HG03442 (cell line): Measurements from ENCODE around the gene SMPD4.
A peak's percentile ranks its signal among the peaks of the same experiment; 100 is the strongest.
"Not testable (repeated sequence)": the region's sequence is repeated elsewhere in the genome, so short reads cannot be mapped to it uniquely, and the experiment has no call there.

Experiments used
- ATAC-seq: cut with Tn5 transposase; IDR thresholded peaks from one replicate; pipeline ENCODE4 v1.9.1; 2021; ENCODE audit warnings: mild to moderate bottlenecking, moderate library complexity; ENCODE audit not compliant: unreplicated experiment

SMPD4 gene, protein sequence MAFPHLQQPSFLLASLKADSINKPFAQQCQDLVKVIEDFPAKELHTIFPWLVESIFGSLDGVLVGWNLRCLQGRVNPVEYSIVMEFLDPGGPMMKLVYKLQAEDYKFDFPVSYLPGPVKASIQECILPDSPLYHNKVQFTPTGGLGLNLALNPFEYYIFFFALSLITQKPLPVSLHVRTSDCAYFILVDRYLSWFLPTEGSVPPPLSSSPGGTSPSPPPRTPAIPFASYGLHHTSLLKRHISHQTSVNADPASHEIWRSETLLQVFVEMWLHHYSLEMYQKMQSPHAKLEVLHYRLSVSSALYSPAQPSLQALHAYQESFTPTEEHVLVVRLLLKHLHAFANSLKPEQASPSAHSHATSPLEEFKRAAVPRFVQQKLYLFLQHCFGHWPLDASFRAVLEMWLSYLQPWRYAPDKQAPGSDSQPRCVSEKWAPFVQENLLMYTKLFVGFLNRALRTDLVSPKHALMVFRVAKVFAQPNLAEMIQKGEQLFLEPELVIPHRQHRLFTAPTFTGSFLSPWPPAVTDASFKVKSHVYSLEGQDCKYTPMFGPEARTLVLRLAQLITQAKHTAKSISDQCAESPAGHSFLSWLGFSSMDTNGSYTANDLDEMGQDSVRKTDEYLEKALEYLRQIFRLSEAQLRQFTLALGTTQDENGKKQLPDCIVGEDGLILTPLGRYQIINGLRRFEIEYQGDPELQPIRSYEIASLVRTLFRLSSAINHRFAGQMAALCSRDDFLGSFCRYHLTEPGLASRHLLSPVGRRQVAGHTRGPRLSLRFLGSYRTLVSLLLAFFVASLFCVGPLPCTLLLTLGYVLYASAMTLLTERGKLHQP

GRCh38 chr2:130181325-130181879 lies at the start of gene SMPD4:
Gene SMPD4, minus strand, starts transcription at chr2:130181602. Its CDS starts 5,010 bp downstream, at chr2:130176592.
- ATAC-seq, result peak; percentile 52

DNA sequence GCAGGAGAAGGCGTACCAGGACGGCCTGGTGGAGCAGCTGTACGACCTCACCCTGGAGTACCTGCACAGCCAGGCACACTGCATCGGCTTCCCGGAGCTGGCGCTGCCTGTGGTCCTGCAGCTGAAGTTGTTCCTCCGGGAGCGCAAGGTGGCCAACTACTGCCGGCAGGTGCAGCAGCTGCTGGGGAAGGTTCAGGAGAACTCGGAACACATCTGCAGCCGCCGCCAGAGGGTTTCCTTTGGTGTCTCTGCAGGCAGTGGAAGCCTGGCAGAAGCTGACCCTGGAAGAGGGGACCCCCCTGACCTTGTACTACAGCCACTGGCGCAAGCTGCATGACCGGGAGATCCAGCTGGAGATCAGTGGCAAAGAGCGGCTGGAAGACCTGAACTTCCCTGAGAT lies 49.5 kb upstream of the SMPD4 start:
- not testable (repeated sequence) for ATAC-seq

- ATAC-seq, result not testable (repeated sequence)
Measured at GRCh38 chr2:130230376-130230775, 49.0 kb upstream of the SMPD4 start.

DNA sequence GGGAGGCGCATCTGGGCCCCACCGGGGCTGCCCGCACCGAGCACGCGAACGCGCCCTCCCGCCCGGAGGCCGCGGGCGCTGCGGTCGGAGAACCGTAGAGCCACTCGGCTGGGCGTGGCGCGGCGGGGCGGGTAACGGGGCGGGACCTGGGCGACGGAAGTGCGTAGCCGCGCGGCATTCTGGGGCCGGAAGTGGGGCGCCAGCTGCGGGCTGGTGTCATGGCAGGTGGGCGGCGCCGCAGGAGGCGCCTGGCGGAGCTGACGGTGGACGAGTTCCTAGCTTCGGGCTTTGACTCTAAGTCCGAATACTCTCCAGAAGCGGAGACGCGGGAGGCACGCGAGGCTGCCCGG lies 47.7 kb upstream of the SMPD4 start:
- not testable (repeated sequence) for ATAC-seq

DNA sequence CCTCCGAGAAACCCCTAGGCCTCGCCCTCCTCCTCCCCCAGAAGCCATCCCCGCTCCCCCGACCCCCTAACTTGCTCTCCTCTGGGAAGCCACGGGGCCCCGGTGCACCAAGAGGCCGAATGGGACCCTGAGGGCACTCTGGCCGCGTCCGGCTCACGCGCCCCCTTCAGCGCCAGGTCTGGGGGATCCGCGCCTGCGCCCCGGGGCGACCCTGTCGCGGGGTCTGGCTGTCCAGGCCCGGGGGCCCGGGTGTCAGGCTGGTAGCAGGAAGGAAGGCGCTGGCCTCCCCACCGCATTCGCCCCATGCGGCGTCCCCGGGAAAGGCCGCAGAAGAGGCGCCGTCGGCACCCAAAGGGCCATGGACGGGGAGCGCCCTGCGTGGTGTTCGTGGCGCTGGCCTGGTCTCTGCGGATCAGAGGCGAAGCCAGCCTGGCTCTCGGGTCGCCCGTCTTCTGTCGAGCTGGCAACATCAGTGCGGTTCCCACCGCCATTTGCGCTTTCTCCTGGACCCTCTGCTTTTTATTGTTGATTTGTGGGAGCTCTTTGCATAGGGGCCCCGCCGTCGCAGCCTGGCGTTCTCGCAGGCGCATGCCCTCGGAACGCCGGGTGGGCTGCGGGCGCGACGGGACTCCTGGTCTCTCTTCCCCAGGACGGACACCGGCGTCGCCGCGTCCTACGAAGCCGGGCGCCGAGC lies 47.2 kb upstream of the SMPD4 start:
- ATAC-seq, result not testable (repeated sequence)

DNA sequence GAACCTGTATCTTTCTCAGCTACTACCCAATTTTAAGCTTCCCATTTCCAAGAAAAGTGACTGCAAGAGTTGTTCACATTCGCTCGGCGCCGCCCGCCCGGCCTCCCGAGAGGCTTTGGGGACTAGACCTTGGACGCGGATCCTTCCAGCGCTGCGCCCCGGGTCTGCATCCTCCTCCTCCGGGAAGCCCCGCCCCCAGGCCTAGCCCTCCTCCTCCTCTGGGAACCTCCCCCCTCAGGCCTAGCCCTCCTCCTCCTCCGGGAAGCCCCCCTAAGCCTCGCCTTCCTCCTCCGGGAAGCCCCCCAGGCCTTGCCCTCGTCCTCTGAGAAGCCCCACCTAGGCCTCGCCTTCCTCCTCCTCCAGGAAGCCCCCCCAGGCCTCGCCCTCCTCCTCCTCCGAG lies 46.6 kb upstream of the SMPD4 start:
- ATAC-seq, result not testable (repeated sequence)

DNA sequence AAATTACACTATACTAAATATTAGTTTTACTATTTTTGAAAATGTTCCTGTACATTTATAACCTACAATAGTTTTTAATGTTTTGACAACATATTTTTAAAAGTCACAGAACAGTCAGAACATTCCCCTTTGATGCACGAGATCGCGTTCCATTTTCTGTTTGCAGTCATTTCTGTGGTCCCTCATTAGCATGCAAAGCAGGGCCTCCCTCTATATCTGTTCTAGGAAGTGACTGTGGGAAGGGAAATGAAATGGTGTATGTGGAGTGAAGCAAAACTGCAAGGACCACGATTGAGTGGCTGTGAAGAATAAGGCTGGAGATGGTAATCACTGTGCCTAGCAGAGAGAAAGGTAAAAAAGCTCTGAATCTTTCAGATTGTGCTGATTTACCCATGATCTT lies 41.1 kb upstream of the SMPD4 start:
- ATAC-seq, result peak; percentile 98

- not testable (repeated sequence) for ATAC-seq
Measured at GRCh38 chr2:130220505-130220904, 39.1 kb upstream of the SMPD4 start.

GRCh38 chr2:130219147-130219546 lies 37.7 kb upstream of the SMPD4 start:
- ATAC-seq, result not testable (repeated sequence)

GRCh38 chr2:130207051-130207450 lies 25.6 kb upstream of the SMPD4 start:
- ATAC-seq, result not testable (repeated sequence)

GRCh38 chr2:130203150-130203549 lies 21.7 kb upstream of the SMPD4 start:
- ATAC-seq, result not testable (repeated sequence)

- not testable (repeated sequence) for ATAC-seq
Measured at GRCh38 chr2:130202518-130202917, 21.1 kb upstream of the SMPD4 start.

GRCh38 chr2:130198343-130198742 lies 16.9 kb upstream of the SMPD4 start, which contains the start of gene TUBA3E:
Gene TUBA3E, minus strand, starts transcription at chr2:130198439. Its CDS starts 79 bp downstream, at chr2:130198360.
- ATAC-seq, result no peak

DNA sequence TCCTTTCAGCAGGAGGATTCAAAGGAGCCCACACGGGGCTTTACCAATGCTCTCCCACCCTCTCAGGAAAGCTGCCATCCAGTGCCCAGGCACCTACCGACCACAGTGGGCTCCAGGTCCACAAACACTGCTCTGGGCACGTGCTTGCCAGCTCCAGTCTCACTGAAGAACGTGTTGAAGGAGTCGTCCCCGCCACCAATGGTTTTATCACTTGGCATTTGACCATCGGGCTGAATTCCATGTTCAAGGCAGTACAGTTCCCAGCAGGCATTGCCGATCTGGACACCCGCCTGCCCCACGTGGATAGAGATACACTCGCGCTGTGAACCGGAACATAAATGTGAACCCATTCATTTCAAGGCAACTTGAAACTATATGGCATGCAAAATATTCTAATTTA lies 14.7 kb upstream of the SMPD4 start:
- ATAC-seq, result not testable (repeated sequence)

- ATAC-seq, result not testable (repeated sequence)
Measured at GRCh38 chr2:130195089-130195635, 13.8 kb upstream of the SMPD4 start.

GRCh38 chr2:130193824-130194223 lies 12.4 kb upstream of the SMPD4 start:
- not testable (repeated sequence) for ATAC-seq

DNA sequence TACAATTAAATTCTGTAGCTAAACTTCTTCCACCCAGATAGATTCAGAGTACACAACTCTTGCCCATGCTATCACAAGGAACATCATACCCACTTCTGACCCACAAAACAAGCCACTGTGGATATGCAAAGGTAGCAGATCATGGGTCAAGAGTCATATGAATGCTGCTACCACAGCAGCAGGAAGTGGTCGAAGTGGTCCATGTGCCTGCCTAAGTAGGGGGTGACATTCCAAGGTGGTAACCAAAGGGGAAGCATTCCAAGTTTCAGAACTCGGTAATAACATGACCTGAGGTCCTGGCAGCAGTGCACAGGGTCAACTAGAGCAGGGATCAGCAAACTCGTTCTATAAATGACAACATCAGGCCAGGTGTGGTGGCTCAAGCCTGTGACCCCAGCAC lies 11.0 kb upstream of the SMPD4 start:
- not testable (repeated sequence) for ATAC-seq

GRCh38 chr2:130191319-130191718 lies 9.9 kb upstream of the SMPD4 start:
- not testable (repeated sequence) for ATAC-seq

DNA sequence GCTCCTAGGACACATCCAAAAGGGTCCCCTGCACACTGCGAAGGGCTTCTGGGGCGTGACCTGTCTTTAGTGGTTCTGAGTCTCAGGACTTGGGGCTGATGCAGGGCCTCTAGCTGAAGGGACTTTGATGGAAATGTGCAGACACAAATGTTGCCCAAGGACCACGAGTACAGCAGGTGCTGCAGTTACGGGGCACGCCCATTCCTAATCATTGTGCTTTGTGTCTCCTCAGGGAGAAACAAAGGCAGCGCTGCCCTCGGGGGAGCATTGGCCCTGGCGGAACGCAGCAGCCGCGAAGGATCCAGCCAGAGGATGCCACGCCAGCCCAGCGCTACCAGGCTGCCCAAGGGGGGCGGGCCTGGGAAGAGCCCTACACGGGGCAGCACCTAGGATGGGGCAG lies 8.8 kb upstream of the SMPD4 start:
- no peak for ATAC-seq

- not testable (repeated sequence) for ATAC-seq
Measured at GRCh38 chr2:130188958-130189357, 7.6 kb upstream of the SMPD4 start.
